PC-3 (cell line): ENCODE results near the gene AMMECR1. TPM values are rescaled to one million over a fixed set of nuclear protein-coding genes. Genes with fewer than 3 reads are reported as not detected.

Experiments
- ATAC-seq: fragments of 200-7000 bp; cut with Tn5 transposase; 2 replicates; pipeline ENCODE4 v1.9.1; 2020; ENCODE audit warnings: mild to moderate bottlenecking, moderate library complexity
- BruUV-seq: library from RNA; stranded (reverse); fragments of 400-500 nt; replicated peaks from 2 replicates; lab custom pipeline; 2021; lab: Mats Ljungman, UMichigan
- CTCF ChIA-PET: fragments of 300-600 bp; sonication (Branson Sonifier 250); formaldehyde crosslinking; loops from one replicate; lab custom pipeline; 2022; ENCODE audit warnings: antibody characterized with exemption; lab: Charles Lee
- POLR2A ChIA-PET: fragments of 300-600 bp; sonication (Branson Sonifier 250); formaldehyde crosslinking; loops from one replicate; lab custom pipeline; 2022; ENCODE audit warnings: antibody characterized with exemption; ENCODE audit not compliant: unreplicated experiment; lab: Charles Lee
- DNase-seq: peaks from one replicate; pipeline ENCODE4 v3.0.0-alpha.2; 2015
- H2AFZ ChIP-seq: fragments of 300-600 bp; sonication (generic); 2 replicates; pipeline ENCODE4 v1.6.0; 2016; ENCODE audit warnings: antibody characterized with exemption, low read length
- H3F3A ChIP-seq: fragments of 300-600 bp; sonication (generic); one replicate; pipeline ENCODE4 v1.6.0; 2017; ENCODE audit warnings: antibody characterized with exemption, low read length, control low read depth, mild to moderate bottlenecking; ENCODE audit not compliant: unreplicated experiment
- H3K27ac ChIP-seq: fragments of 300-600 bp; sonication (generic); 2 replicates; pipeline ENCODE4 v1.5.1; 2016; ENCODE audit warnings: mild to moderate bottlenecking, low read length
- H3K27me3 ChIP-seq: fragments of 300-600 bp; sonication (generic); 2 replicates; pipeline ENCODE4 v1.6.1; 2016; ENCODE audit warnings: low read length, mixed read lengths
- H3K36me3 ChIP-seq: fragments of 300-600 bp; sonication (generic); 2 replicates; pipeline ENCODE4 v1.6.1; 2016; ENCODE audit warnings: low read depth, mixed run types, low read length, mixed read lengths
- H3K4me1 ChIP-seq: fragments of 300-600 bp; sonication (generic); 2 replicates; pipeline ENCODE4 v1.5.1; 2016; ENCODE audit warnings: low read length; ENCODE audit not compliant: insufficient read depth
- H3K4me2 ChIP-seq: fragments of 300-600 bp; sonication (generic); 2 replicates; pipeline ENCODE4 v1.6.0; 2016; ENCODE audit warnings: low read length
- H3K4me3 ChIP-seq: fragments of 300-600 bp; sonication (generic); 2 replicates; pipeline ENCODE4 v1.5.1; 2016; ENCODE audit warnings: mild to moderate bottlenecking, low read length, mixed read lengths
- H3K79me2 ChIP-seq: fragments of 300-600 bp; sonication (generic); 2 replicates; pipeline ENCODE4 v1.6.1; 2017; ENCODE audit warnings: low read length, mixed read lengths
- H3K9ac ChIP-seq: fragments of 300-600 bp; sonication (generic); 2 replicates; pipeline ENCODE4 v1.6.0; 2016; ENCODE audit warnings: mild to moderate bottlenecking, low read length
- H3K9me2 ChIP-seq: fragments of 300-600 bp; sonication (generic); replicated peaks from 2 replicates; pipeline ENCODE4 v1.6.1; 2016; ENCODE audit warnings: mixed run types, low read length, mixed read lengths
- H3K9me3 ChIP-seq: fragments of 300-600 bp; sonication (generic); 2 replicates; pipeline ENCODE4 v1.6.1; 2016; ENCODE audit warnings: low read length, mixed read lengths
- H4K20me1 ChIP-seq: fragments of 300-600 bp; sonication (generic); 2 replicates; pipeline ENCODE4 v1.6.1; 2016; ENCODE audit warnings: low read length, mixed read lengths
- EZH2 ChIP-seq: fragments of 300-600 bp; sonication (generic); IDR thresholded peaks from one replicate; pipeline ENCODE4 v1.6.1; 2017; ENCODE audit warnings: antibody characterized with exemption, mild to moderate bottlenecking, low read length; ENCODE audit not compliant: unreplicated experiment
- EZH2phosphoT487 ChIP-seq: fragments of 300-600 bp; sonication (generic); IDR thresholded peaks from 2 replicates; pipeline ENCODE4 v1.6.1; 2018; ENCODE audit warnings: mild to moderate bottlenecking, antibody characterized with exemption, low read length, borderline replicate concordance
- intact Hi-C: fragments of 100-400 bp; cut with micrococcal nuclease; formaldehyde crosslinking; loops from 2 replicates; pipeline ENCODE4 v1.9.0; 2023
- total RNA-seq: library from RNA; depleted of rRNA; stranded (reverse); fragments of >200 nt; gene quantifications from 2 replicates; pipeline ENCODE4 v1.2.3, GENCODE V29; 2014
- TF ChIP-seq, protein P1 (sequence below): fragments of 300-600 bp; sonication (generic); conservative IDR thresholded peaks from 2 replicates; pipeline ENCODE4 v1.5.1; 2017; ENCODE audit warnings: antibody characterized with exemption, low read depth, mild to moderate bottlenecking, low read length

The AMMECR1 gene
- total RNA-seq, 1 experiment from 2014 or later = 14.2 TPM

DNA sequence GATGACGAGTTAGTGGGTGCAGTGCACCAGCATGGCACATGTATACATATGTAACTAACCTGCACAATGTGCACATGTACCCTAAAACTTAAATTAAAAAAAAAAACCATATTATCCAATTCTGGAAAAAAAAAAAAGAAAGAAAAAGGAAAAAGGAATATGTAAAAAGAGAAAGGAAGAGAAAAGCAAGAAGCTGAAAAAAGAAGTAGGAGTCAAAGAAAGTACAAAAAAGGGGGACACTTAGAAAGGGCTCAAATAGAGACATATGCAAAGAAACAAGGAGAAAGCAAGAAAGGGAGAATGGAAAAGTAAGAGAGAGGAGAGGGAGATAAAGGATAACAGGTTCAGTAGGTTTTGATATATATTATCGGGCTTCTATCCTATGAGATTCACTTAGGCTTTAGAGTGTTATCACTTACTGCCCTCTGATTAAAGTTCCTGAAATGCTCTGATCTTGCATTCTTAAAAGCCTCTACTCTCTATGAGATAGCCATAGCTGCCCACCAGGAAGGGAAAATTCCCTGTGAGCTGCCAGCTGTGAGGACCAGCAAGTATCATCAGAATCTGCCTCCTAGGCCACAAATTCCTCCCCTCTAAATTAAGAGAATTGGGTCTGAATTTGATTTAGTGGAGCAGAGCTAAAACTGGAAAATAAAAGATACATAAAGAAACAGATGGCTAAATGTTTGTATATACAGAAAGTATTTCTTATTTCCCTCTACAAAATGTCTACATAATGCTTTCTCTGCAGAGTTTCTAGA is 95.2 kb downstream of the AMMECR1 start:
- ATAC-seq = no peak
- H3K4me3 ChIP-seq = no peak overlapping the region
- no peaks in the 10 kb centered on the region for H3F3A ChIP-seq
- intact Hi-C loops = loop anchor here (5.0 kb wide), 2 partner anchors 40 to 60 kb away; no protein-coding TSS in a partner anchor
- H3K27me3 ChIP-seq = no peaks in the 10 kb centered on the region
- CTCF ChIA-PET = no interaction called here
- no peak overlapping the region for H3K4me2 ChIP-seq
- no peak for DNase-seq
- no peaks in the 10 kb centered on the region for H4K20me1 ChIP-seq
- H3K27ac ChIP-seq = no peak overlapping the region
- BruUV-seq = no TSS peak
- peaks cover 39% of the 10 kb centered on the region for H3K4me1 ChIP-seq
- H3K9ac ChIP-seq = no peak overlapping the region
- no peaks in the 10 kb centered on the region for H3K9me2 ChIP-seq
- no peaks in the 10 kb centered on the region for H3K36me3 ChIP-seq
- POLR2A ChIA-PET = interaction anchor here (0.7 kb wide), 1 partner anchor 61 kb away, joined by 5 read pairs; no protein-coding TSS in a partner anchor
- H2AFZ ChIP-seq = no peak overlapping the region
- TF ChIP-seq EZH2phosphoT487 (no peak), EZH2 (no peak)
- TF ChIP-seq, protein P1, sequence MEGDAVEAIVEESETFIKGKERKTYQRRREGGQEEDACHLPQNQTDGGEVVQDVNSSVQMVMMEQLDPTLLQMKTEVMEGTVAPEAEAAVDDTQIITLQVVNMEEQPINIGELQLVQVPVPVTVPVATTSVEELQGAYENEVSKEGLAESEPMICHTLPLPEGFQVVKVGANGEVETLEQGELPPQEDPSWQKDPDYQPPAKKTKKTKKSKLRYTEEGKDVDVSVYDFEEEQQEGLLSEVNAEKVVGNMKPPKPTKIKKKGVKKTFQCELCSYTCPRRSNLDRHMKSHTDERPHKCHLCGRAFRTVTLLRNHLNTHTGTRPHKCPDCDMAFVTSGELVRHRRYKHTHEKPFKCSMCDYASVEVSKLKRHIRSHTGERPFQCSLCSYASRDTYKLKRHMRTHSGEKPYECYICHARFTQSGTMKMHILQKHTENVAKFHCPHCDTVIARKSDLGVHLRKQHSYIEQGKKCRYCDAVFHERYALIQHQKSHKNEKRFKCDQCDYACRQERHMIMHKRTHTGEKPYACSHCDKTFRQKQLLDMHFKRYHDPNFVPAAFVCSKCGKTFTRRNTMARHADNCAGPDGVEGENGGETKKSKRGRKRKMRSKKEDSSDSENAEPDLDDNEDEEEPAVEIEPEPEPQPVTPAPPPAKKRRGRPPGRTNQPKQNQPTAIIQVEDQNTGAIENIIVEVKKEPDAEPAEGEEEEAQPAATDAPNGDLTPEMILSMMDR = no peak
- peaks cover 28% of the 10 kb centered on the region for H3K79me2 ChIP-seq
- no peaks in the 10 kb centered on the region for H3K9me3 ChIP-seq

DNA sequence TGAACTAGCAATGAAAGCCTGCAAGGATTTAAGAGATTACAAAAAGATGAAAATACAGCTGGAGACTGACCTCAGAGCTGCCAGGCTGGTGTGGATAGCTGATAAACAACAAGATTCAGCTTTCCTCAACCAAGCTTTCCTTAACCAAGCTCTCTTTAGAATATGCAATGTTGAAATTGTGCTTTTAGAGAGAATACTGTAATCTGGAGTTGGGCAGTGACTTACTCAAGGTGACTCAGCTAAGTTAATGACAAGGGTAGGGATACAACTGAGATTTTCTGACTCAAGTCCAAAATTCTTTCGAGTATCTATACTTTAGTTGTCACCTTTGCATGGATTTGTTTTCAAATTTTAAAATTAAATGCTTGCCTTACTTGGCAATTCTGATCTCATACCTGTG is 98.0 kb downstream of the AMMECR1 start:
- H3F3A ChIP-seq = no peaks in the 10 kb centered on the region
- H3K9me3 ChIP-seq = no peaks in the 10 kb centered on the region
- ChIA-PET POLR2A (interaction anchor here (1.1 kb wide), 1 partner anchor 9 kb away, joined by 4 read pairs; no protein-coding TSS in a partner anchor), CTCF (no interaction called here)
- H3K79me2 ChIP-seq = peaks cover 32% of the 10 kb centered on the region
- no peaks in the 10 kb centered on the region for H3K9me2 ChIP-seq
- ATAC-seq (peak; percentile 87), DNase-seq (peak; percentile 73)
- intact Hi-C loops = loop anchor here (5.0 kb wide), 2 partner anchors 38 to 62 kb away; no protein-coding TSS in a partner anchor
- H3K27me3 ChIP-seq = no peaks in the 10 kb centered on the region
- H3K4me3 ChIP-seq = peak overlapping the region; percentile 32; the same call in 1 of the 2 replicates
- H3K27ac ChIP-seq = peak overlapping the region; percentile 73
- H3K9ac ChIP-seq = peak overlapping the region; percentile 36
- no peak overlapping the region for H2AFZ ChIP-seq
- H3K4me2 ChIP-seq = peak overlapping the region; percentile 70
- TF ChIP-seq, protein P1 = no peak
- TF ChIP-seq EZH2phosphoT487 = no peak
- TF ChIP-seq EZH2 = no peak
- 0 out of 2 replicates have a peak, but pooled peaks cover 3% of the 10 kb centered on the region for H3K36me3 ChIP-seq
- H3K4me1 ChIP-seq = peaks cover 39% of the 10 kb centered on the region
- no peaks in the 10 kb centered on the region for H4K20me1 ChIP-seq
- no TSS peak for BruUV-seq

DNA sequence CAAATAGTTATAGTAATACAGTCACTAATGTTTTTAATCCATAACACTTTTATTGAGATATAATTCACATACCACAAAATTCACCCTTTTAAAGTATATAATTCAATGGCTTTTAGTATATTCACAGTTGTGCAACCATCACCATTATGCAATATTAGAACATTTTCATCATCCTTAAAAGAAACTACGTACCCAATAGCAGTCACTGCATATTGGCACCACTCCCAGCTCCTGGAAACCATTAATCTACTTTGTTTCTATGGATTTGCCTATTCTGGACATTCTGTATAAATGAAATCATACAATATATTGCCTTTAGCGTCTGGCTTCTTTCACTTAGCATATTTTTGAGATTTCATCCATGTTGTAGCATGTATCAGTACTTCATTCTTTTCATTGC is 99.3 kb downstream of the AMMECR1 start:
- DNase-seq (no peak), ATAC-seq (no peak)
- no TSS peak for BruUV-seq
- H3K4me3 ChIP-seq = no peak overlapping the region
- no peak overlapping the region for H2AFZ ChIP-seq
- no peaks in the 10 kb centered on the region for H3F3A ChIP-seq
- H3K4me1 ChIP-seq = peaks cover 39% of the 10 kb centered on the region
- H3K27ac ChIP-seq = no peak overlapping the region
- H4K20me1 ChIP-seq = no peaks in the 10 kb centered on the region
- intact Hi-C loops = no loop called here
- no peaks in the 10 kb centered on the region for H3K27me3 ChIP-seq
- 0 out of 2 replicates have a peak, but pooled peaks cover 3% of the 10 kb centered on the region for H3K36me3 ChIP-seq
- ChIA-PET CTCF (no interaction called here), POLR2A (no interaction called here)
- peaks cover 27% of the 10 kb centered on the region for H3K79me2 ChIP-seq
- no peaks in the 10 kb centered on the region for H3K9me2 ChIP-seq
- H3K9ac ChIP-seq = no peak overlapping the region
- H3K9me3 ChIP-seq = no peaks in the 10 kb centered on the region
- no peak overlapping the region for H3K4me2 ChIP-seq
- TF ChIP-seq, protein P1 = no peak
- TF ChIP-seq EZH2 = no peak
- TF ChIP-seq EZH2phosphoT487 = no peak
